H1 (cell line): ENCODE measurements around the gene TNP1.

Experiments used
- BRCA1 ChIP-seq: IDR thresholded peaks from 2 replicates; pipeline ENCODE4 v1.6.1; 2012; ENCODE audit warnings: low read depth, low read length, improper control_type of control experiment
- CTCF ChIP-seq, 3 experiments: IDR thresholded peaks; 1 replicate in 2 of 3; 2 replicates in 1 of 3; pipeline versions ENCODE4 v1.5.1 to v1.6.1; 2011; ENCODE audit warnings: low read length in 3 of 3, mild to moderate bottlenecking in 3 of 3, inconsistent platforms in 2 of 3, low read depth in 1 of 3, moderate library complexity in 1 of 3; ENCODE audit not compliant: insufficient read depth in 1 of 3; ENCODE audit errors: control extremely low read depth in 1 of 3
- HDAC6 ChIP-seq: IDR thresholded peaks from one replicate; pipeline ENCODE4 v1.7.1; 2012; ENCODE audit warnings: low read depth, mild to moderate bottlenecking, inconsistent platforms, low read length, moderate library complexity
- JUND ChIP-seq: IDR thresholded peaks from 2 replicates; pipeline ENCODE4 v1.6.1; 2011; ENCODE audit warnings: mild to moderate bottlenecking, improper control_type of control experiment, low read length
- MAFK ChIP-seq: IDR thresholded peaks from 2 replicates; pipeline ENCODE4 v1.6.1; 2012; ENCODE audit warnings: low read depth, mild to moderate bottlenecking, improper control_type of control experiment, low read length
- POLR2A ChIP-seq, 2 experiments: IDR thresholded peaks; 1 replicate in 1 of 2; 2 replicates in 1 of 2; pipeline ENCODE4 v1.6.1; 2011; ENCODE audit warnings: low read depth in 2 of 2, low read length in 2 of 2, mild to moderate bottlenecking in 2 of 2; ENCODE audit errors: control extremely low read depth in 1 of 2
- POLR2AphosphoS5 ChIP-seq: IDR thresholded peaks from 2 replicates; pipeline ENCODE4 v1.6.1; 2011; ENCODE audit warnings: low read depth, low read length
- RAD21 ChIP-seq, 2 experiments: IDR thresholded peaks in 1 of 2; conservative IDR thresholded peaks in 1 of 2; 2 replicates each; pipeline ENCODE4 v1.6.1; 2011; ENCODE audit warnings: low read depth in 2 of 2, low read length in 2 of 2, improper control_type of control experiment in 1 of 2, inconsistent platforms in 1 of 2, mild to moderate bottlenecking in 1 of 2, moderate library complexity in 1 of 2
- SP1 ChIP-seq: IDR thresholded peaks from 2 replicates; pipeline ENCODE4 v1.6.1; 2011; ENCODE audit warnings: low read depth, low read length

DNA sequence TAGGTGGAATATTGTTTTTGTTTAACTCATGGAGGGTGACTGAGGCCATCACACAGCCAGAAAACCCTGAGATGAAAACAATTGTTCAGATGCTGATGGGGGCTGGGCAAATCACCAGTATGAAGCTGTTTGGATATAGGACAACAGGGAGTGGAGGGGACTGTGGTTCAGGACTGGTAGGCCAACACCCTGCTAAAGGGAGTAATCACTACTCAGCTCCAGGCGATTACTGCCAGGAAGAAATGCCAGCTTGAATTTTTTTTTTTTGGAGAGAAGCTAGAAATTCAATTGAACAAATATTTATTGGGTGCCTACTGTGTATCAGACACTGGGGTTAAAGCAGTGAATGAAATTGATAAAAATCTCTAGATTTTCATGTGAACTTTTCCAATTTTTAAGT lies 37.4 kb downstream of the TNP1 start:
- TF ChIP-seq CTCF (IDR thresholded peaks at IDR 0.05; ENCODE audit: control extremely low read depth in 1 of 3, insufficient read depth in 1 of 3, low read depth in 1 of 3, low read length in 3 of 3) (no peak), MAFK (no peak), HDAC6 (no peak), RAD21 (IDR thresholded peaks at IDR 0.05 in 1 of 2, conservative IDR thresholded peaks at IDR 0.05 in 1 of 2; ENCODE audit: low read depth in 2 of 2, low read length in 2 of 2) (no peak), BRCA1 (no peak), POLR2A (IDR thresholded peaks at IDR 0.05; ENCODE audit: control extremely low read depth in 1 of 2, low read depth in 2 of 2, low read length in 2 of 2) (no peak), SP1 (no peak), JUND (no peak), POLR2AphosphoS5 (no peak)
